DOHH2 (cell line): ENCODE results near the gene FOSL1.

ENCODE experiments used
- CTCF ChIP-seq: fragments of 200-600 bp; sonication (generic); IDR thresholded peaks from one replicate; pipeline ENCODE4 v1.5.1; 2014; ENCODE audit warnings: antibody characterized with exemption, mild to moderate bottlenecking, low read depth, low read length; ENCODE audit not compliant: poor library complexity, severe bottlenecking
- EZH2phosphoT487 ChIP-seq: fragments of 200-600 bp; sonication (generic); IDR thresholded peaks from 2 replicates; pipeline ENCODE4 v1.6.1; 2017; ENCODE audit warnings: borderline replicate concordance, mild to moderate bottlenecking, antibody characterized with exemption, low read length, moderate library complexity, mixed read lengths

- TF ChIP-seq EZH2phosphoT487 (no peak), CTCF (no peak)
Measured at GRCh38 chr11:65932558-65932919, 32.4 kb upstream of the FOSL1 start.
